Left kidney (tissue), 2 donors: Measurements from ENCODE around the gene CCND3. TPM values are rescaled to one million over a fixed set of nuclear protein-coding genes. Genes with fewer than 3 reads are reported as not detected.
A peak's percentile ranks its signal among the peaks of the same experiment; 100 is the strongest.

Source experiments
- DNase-seq: peaks from one replicate; pipeline ENCODE4 v3.0.0-alpha.2; 2013
- polyA plus RNA-seq: library from polyadenylated mRNA; unstranded; fragments of 120-200 nt; gene quantifications from one replicate; pipeline ENCODE4 v1.2.1, GENCODE V29; 2013; ENCODE audit not compliant: insufficient read length

The CCND3 gene
- polyA plus RNA-seq, 1 donor, result 25.9 TPM

DNA sequence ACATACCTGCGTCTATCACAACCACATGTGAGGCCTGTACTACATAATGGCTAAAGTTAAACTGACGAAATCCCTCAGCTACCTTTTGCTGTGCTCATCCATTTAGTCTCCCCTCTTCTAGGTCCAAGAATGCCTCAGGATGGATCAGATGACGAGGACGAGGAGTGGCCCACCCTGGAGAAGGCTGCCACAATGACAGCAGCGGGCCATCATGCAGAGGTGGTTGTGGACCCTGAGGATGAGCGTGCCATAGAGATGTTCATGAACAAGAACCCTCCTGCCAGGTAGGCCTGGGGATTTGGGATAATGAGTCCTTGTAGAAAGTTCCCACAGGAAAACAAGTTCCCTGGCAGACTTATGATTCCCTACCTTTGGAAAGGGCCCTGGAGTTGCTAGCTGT lies 14.4 kb downstream of the CCND3 start:
- DNase-seq, result no peak

DNA sequence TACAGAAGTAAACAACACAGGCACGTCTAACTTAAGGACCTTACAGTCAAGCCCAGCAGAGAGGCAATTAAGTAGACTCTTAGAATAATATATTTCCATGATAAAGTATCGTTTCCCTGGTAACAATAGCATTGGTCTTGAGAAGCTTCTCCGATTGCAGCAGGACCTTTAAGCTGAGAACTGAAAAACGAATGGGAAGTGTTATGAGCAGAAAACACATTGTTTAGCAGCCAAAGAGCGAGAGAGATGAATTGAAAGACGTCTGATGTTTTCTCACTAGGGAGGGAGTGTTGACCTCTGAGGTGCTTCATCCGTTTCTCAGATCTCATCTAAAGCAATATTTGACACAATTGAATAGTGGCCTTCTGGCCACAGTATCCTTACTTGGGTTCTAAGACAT lies 19.5 kb downstream of the CCND3 start:
- DNase-seq, result no peak

DNA sequence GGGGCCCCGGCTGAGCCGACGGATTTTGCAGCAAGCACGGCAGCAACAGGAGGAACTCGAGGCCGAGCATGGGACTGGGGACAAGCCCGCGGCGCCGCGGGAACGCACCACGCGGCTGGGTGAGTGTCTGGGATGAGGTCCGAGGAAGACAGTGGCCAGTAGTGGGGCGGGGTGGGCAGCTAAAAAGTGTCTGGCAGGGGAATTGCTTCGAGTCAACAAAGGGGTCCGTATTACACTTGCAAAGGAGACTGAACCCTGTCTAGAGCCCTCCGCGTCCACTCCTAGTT lies 20.0 kb downstream of the CCND3 start:
- no peak for DNase-seq

DNA sequence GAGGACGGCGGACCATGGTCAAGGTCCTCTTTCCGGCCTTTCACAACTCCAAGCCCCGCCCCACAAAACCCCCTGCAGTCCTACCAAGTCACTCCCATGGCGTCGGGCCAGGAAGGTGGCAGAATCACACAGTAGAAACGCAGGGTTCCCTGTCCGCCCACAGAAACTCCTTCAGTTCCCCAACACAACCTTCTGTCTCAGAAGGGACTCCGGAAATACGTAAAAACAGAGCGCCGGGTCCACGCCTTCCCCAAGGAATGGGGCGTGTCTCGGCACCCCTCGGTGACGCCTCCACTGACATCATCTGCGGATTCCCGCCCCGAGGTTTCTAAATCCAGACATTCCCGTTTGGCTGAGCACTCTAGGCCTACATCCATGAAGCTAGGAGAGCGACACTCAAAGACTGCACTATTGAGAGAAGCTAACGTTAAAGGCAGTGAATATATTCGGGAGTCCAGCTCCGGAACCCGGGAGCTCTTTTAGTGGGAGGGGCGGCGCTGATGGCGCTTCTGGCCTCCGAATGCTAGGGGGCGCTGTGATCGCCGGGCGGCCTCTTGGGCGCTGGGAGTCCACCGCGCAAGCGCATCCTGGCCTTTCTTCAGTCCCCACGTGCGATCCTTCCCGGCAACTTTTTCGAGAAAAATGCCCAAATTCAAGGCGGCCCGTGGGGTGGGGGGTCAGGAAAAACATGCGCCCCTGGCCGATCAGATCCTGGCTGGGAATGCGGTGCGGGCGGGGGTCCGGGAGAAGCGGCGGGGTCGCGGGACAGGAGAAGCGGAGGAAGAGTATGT lies 20.5 kb downstream of the CCND3 start, which contains the start of the genes BYSL and MED20:
Gene BYSL (plus strand): TSS at position 579 of the 791 bp plus-strand sequence. CDS start 64 bp downstream, at position 643.
Gene MED20 (minus strand): TSS at position 219 of the 791 bp plus-strand sequence. CDS start 121 bp downstream, at position 98.
- peak; percentile 95 for DNase-seq

DNA sequence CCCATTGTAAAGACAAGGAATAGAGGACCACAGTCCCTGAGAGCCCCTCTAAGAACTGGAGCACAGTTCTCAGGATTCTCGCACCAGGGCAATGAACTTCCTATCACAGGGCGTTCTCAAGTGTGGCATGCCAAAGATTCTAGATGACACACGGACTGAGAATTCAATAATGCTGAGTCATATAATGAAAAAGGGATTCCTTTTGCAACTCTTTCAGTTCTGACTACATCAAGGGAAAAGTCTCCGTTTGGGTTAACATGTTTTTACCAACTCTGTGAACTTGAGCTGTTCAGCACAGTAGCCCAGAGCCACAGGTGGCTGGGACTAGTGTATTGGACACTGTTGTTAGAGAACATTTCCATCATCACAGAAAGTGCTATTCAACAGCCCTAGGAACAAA lies 24.1 kb downstream of the CCND3 start:
- no peak for DNase-seq

DNA sequence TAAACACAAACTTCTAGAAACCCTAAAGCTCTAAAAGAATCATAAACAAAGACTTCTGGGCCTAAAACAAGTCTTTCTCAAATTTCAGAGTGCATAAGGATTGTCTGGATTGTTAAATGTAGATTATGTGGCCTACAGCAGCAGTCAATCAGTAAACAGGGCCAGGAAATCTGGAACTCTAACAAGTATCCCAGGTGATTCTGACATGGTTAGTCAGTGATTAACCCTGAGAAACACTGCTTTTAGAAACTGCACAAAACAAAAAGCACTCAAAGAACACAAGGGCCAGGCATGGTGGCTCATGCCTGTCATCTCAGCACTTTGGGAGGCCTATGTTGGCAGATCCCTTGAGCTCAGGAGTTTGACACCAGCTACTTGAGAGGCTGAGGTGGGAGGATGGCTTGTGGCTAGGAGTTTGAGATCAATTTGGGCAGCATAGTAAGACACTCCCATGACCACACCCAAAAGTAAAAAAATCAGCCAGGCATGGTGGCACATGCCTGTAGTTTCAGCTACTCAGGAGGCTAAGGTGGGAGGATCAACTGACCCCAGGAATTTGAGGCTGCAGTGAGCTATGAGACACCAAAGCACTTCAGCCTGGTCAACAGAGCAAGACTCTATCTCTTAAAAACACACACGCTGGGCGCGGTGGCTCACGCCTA lies 26.6 kb downstream of the CCND3 start:
- DNase-seq, result no peak

DNA sequence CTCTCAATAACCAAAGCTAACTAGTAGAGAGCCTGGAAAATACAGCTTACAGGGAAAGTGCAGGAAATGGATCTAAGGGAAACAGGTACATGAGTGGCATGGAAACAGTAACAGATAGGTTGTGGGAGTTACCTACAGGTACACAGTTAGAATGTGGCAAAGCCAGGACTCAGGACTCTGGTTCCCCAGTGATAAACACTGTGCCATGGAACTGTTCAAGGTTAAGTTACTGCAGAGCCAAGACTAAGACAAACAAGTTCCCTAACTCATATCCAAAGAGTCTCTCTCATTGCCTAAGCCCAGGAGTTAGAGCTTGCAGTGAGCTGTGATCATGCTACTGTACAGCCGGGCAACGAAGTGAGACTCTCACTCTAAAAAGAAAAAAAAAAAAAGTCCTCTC lies 27.3 kb downstream of the CCND3 start:
- no peak for DNase-seq

DNA sequence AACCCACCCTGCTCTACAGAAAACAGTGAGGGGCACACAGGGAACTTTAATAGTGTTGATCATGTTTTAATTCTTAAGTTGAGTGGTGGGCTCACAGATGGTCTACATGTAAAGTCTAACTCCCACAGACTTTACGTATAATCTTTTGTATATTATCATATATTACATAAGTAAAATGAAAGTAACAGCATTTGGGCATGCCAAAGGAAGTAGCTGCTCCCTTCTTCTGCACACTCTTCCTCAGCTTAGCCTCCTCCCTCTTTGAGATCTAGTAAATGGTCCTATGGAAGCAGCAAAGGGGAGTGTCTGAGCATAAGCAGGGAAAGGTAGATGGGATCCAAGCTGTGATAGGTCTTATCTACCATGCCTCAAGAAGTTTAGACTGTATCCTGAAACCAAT lies 31.9 kb downstream of the CCND3 start:
- no peak for DNase-seq

DNA sequence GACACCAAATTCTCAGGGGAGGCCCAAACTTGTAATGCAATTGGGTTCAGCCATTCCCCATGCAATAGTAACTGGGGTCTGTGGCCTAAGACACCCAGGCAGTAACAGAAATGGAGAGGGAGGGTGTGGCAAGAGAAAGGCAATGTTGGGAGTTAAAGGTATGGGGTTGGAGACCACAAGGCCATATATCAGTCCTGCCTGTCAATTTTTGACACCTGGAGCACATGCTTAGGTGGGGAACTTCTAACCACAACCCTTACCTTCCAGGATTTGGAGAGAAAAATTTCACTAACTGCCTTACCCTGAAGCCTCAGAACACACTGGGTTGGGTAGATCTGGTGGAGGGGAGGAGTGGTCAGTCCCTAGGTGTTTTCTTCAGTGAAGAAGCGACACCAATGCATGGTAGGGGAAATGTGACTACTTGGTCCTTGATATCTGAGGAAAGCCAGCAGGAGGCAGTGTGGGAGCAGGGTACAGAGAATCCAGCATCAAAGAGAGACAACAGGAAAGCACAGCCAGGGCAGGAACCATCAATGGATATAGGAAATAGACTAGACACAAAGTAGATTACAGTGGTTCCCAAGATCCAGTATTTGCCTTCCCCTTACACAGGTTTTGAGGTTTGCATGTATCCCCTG lies 39.6 kb downstream of the CCND3 start:
- no peak for DNase-seq

DNA sequence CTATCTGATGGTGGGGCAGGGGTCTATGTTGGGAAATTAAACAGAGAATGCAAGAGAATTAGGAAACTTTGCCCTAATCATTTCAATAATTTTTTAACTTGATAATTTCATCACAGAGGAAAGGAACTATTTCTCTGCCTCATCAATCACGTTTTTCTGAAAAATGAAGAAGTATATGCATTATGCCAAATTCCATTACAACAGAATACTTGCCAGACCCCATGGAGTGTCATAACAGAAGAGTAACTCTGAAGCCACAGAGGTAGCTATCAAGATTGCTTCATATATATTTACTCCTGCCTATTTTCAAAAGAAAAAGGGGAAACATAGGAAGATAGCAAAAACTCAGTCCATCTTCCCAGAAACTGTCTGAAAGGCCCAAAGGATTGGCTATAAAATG lies 40.7 kb downstream of the CCND3 start:
- DNase-seq, result no peak

DNA sequence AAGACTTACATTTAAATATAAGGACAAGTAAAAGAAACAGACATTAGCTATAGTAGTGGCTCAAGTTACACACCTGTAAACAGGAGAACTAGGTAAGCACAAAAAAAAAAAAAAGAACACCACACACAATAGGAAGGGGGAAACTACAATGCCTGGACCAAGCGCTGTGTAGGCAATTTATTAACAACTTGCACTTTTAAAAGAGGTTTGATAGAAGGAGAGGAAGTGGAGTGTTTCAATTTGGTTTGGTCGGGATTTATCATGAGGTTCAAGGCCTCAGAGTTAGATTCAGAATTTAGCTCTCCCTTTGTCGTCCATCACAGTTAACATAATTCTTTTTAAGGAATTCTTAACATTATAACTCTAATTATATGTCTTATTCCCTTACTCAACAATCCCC lies 45.3 kb downstream of the CCND3 start:
- no peak for DNase-seq

DNA sequence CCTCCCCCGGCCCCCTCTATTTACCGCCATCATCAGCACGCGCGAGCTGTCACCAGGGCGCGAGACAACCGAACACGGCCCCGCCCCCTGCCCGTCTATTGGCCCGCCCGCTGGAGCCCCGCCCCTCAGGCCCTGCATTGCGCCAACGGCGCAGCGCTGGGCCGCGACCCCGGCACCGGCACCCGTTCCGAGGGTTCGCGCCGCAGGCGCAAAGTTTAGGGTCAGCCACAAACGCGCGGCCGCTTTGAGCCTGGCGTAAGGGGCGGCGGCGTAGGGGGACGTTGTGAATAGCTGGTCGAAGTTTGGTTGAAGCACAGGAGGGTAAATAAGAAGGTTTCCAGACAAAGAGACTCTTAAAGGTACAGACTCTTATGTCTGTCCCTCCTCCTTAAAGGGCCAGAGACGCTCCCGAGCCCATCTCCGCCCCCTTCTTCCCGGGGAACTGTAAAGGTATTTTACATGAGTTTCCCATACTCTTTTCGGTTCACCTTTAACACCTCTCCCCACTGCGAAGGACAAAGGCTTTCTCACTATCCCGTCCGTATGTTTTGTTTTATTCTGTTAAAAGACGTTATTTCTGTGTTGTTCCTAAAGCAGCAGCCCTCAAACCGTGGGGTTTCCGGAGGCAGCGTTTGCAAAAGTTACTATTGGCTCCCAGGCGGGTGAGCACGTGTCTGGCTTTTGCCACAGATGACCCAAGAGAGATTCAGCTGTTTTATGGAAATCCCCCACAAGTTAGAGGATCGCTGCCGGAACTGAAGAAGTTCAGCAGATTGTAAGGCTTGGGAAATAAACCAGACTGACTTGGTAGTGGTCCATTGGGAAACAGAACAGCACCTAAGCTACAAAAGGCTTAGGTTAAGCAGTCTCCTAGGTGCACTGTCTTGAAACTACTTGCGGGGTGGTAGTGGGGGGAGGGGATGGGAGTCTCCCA lies 46.0 kb downstream of the CCND3 start, which contains the start of gene USP49:
Gene USP49 (minus strand): TSS at position 76 of the 934 bp plus-strand sequence. CDS start 88,392 bp downstream, outside the sequence.
- peak; percentile 94 for DNase-seq

DNA sequence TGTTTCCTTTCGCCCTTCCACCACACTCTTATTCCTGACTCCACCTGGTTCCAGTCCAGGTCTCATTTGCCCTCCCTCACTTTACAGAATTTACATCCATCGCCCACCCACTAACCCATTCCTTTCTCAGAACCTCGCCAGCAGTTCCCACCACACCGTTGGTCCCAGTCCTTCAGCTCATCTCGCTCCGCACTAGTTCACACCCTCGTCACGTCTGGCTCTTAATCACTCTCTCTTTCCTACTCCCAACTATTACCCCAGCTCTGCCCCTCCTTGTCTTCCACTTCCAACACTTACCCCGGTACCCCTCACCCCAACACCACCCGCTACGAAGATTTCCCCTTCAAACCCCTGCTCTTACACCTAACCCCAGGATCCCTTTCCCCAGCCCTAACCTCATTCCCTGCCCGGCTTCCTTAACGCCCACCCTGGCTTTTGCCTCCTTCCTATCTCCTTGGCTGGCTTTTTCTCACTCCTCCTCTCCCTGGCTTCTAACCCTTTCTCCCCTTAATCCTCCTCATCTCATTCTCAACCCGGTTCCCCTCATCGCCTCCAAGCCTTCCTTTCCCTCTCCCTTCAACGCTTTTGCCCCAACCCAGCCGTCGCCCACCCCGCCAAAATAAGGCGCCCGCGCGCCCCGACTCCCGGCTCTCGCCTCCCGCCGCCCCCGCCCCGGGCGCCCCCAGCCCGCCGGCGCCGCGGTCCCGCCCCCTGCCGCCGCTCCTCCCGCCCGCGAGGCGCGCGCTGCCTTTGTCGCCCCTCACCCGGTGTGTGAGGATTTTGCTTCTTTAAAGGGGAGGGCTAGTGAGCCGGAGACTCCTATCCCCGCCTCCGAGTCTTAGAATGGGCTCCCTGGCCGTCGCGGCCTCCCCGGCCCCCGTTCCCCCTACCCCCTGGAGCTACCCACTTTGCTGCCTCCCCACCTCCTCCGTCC lies 47.0 kb downstream of the CCND3 start:
- no peak for DNase-seq

DNA sequence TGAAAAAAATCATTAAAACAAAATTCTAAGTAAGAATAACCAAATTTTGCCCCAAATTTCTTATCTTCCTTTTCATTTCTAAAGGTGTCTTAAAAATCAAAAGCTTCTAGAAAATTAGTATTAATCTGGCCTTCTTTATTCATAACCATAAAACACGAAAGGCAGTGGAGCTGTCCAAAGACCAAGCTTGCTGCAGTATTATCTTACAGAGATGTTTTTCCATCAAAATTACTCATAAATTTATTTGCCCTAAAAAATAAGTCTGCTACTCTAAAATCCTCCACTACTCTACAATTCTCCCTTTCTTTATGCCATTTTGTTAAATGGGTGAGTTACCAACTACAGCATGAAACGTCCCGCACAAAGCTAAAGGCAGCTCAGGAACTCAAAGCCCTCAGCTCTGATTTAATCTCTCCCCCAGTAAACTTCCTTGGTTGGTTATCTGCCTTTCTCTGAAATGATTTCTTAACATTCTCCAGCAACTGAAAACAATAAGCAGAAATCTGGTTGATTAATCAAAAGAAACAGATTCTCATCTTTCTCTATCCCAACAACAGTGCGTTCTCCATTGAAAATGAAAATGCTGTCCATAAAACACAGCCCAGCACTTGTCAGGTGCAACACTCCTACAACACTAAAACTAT lies 48.6 kb downstream of the CCND3 start:
- no peak for DNase-seq

DNA sequence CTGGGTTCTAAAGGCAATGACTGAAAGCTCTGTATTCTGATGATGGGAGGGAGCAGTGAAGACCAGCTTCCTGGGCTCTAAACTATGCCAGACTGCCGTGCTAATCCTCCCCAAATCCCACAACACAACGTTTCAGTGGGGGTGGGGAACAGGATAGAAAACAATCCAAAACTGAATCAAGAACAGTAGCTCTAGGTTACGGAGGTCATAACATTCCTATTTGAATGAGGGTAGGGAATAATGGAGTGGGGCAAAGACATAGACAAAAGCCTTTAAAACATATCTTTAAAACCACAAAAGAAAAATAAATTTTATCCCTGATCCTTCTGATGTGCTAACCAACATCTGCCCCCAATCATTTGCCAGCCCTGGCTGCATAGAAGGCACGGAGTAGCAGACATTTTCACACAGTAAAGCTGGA lies 54.3 kb downstream of the CCND3 start:
- no peak for DNase-seq

DNA sequence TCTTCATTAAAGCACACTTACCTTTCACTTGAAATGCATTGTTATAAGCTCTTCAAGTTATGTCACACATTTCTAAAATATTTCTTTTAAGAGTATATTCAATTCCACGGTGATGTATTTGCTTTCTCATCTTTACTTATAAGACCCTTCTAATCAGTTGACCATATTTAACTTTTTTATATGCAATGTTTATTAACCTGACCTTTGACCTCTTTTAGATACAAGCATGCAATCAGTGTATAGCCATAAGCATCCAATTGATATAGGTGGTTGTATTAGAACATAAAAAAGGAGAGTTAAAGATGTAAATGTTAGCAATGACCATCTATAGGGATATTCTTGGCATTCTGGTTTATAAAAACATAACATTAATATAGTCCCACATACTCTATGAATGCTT lies 55.7 kb downstream of the CCND3 start:
- no peak for DNase-seq

DNA sequence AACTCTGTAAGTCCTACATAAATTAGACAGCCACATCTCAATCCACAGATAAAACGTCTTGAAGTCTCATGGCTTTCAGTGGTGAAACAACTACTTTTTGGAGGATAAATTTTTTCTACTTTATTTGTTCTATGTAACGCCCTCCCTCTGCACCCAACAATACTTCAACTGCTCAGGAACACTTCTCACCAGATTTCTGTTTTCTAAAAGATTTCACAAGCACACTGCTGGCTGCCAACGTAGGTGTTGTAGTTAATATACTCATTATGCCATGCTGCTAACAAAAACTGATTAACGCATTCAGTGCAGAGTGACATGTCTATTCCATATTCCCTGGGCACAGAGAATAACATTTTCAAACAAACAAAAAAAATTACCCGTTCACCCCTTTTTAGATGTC lies 56.7 kb downstream of the CCND3 start:
- DNase-seq, result no peak
